ENCODE measurements around the gene TESK2. TPM values are rescaled to one million over a fixed set of nuclear protein-coding genes. Genes with fewer than 3 reads are reported as not detected.

TESK2 gene
- total and polyA plus RNA-seq, 2 of the 13 experiments (the other 11 are each of a cell fraction or from before 2014, with no cell fraction given), result 5.5 to 9.6 TPM

DNA sequence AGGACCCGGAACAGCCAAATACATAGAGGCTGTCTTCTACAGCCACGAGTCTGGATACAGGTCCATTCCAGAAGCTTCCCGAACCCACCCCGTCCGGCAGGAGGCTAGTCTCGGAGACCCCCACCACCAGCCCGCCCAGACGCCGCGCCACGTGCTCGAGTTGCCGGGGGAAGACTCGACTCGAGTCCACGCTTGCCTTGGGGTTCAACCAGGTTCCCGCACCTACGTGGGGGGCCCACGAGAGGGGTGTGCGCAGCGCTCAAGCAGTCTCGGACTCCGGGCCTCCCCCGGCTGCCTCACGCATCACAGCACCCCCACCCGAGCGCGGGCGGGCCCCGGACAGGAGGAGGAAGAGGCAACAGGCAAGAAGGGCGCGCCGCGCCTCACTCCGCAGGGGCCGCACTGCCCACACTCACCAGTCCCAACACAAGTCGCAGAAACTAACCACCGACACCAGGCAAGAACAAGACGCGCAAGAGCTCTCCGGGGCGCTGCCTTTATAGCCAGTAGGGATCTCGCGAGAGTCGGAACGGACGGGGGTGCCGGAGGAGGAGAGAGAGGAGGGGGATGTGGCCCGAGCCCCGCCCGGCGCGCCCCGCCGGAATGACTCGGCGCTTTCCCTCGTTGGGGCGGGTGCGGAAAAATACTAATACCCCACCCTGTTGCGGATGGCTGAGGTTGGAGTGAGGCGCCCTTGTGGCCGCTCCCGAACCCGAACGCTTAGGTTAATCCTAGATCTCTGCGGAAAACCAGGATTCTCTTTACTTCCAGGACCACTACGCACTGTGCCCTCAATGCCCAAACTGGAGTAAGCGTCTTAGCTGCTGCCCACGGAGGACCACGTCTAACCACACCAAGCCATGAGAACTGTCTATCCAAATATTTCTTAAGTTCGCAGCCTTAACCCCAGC, 30.7 kb upstream of the TESK2 start, which contains the start of gene PRDX1 (continued):
- TF ChIP-seq TRIM24 (CRISPR knock-in tag; IDR thresholded peaks at IDR 0.05) (no peak), NFKBIZ (CRISPR knock-in tag; IDR thresholded peaks at IDR 0.05) (peak; percentile 91), ESRRA (CRISPR knock-in tag; IDR thresholded peaks at IDR 0.05; ENCODE audit: low read depth) (0 out of 2 replicates have a peak, but pooled peaks have one; percentile 74), ZNF333 (CRISPR knock-in tag; IDR thresholded peaks at IDR 0.05; ENCODE audit: borderline replicate concordance) (peak; percentile 84; the same call in 1 of the 2 replicates), ZNF850 (CRISPR knock-in tag; conservative IDR thresholded peaks at IDR 0.05) (no peak), ZNF782 (CRISPR knock-in tag; IDR thresholded peaks at IDR 0.05; ENCODE audit: borderline replicate concordance) (peak; percentile 91; the same call in 1 of the 2 replicates), PCBP2 (optimal IDR thresholded peaks at IDR 0.05; ENCODE audit: low read depth, low read length, poor library complexity, severe bottlenecking) (no peak), PBX3 (CRISPR knock-in tag; IDR thresholded peaks at IDR 0.05; ENCODE audit: borderline replicate concordance) (peak; percentile 89; the same call in 1 of the 2 replicates), NFE2L2 (IDR thresholded peaks at IDR 0.05; ENCODE audit: low read length) (peak; percentile 99), ZNF20 (CRISPR knock-in tag; IDR thresholded peaks at IDR 0.05) (no peak), ZIK1 (CRISPR knock-in tag; IDR thresholded peaks at IDR 0.05; ENCODE audit: borderline replicate concordance, low read depth) (peak; percentile 86; the same call in 1 of the 2 replicates), TP53 (CRISPR knock-in tag; conservative IDR thresholded peaks at IDR 0.05) (peak; percentile 82), ZNF224 (CRISPR knock-in tag; IDR thresholded peaks at IDR 0.05) (peak; percentile 64; the same call in 1 of the 2 replicates), ATF7 (IDR thresholded peaks at IDR 0.05) (no peak), ATF7 (CRISPR knock-in tag; IDR thresholded peaks at IDR 0.05) (peak; percentile 74; the same call in 1 of the 2 replicates), PLRG1 (conservative IDR thresholded peaks at IDR 0.05) (no peak), PAX8 (CRISPR knock-in tag; IDR thresholded peaks at IDR 0.05; ENCODE audit: borderline replicate concordance) (no peak; the same call in 1 of the 2 replicates), TBX3 (IDR thresholded peaks at IDR 0.05; ENCODE audit: borderline replicate concordance) (peak; percentile 56; the same call in 1 of the 2 replicates), RFXANK (CRISPR knock-in tag; IDR thresholded peaks at IDR 0.05) (no peak), MED1 (CRISPR knock-in tag; IDR thresholded peaks at IDR 0.05) (peak; percentile 89), GFI1 (CRISPR knock-in tag; IDR thresholded peaks at IDR 0.05; ENCODE audit: borderline replicate concordance) (peak; percentile 77), JUN (CRISPR knock-in tag; IDR thresholded peaks at IDR 0.05) (peak; percentile 61), HNRNPH1 (optimal IDR thresholded peaks at IDR 0.05; ENCODE audit: low read depth, low read length) (peak; percentile 40), PHF20 (CRISPR knock-in tag; IDR thresholded peaks at IDR 0.05) (peak; percentile 70), THAP8 (CRISPR knock-in tag; IDR thresholded peaks at IDR 0.05; ENCODE audit: borderline replicate concordance) (peak; percentile 33; the same call in 1 of the 2 replicates), GATA4 (IDR thresholded peaks at IDR 0.05; ENCODE audit: borderline replicate concordance, low read depth) (peak; percentile 93), NKX3-1 (CRISPR knock-in tag; IDR thresholded peaks at IDR 0.05) (peak; percentile 86), THAP11 (CRISPR knock-in tag; IDR thresholded peaks at IDR 0.05) (peak; percentile 90)
- TF ChIP-seq, protein P1, sequence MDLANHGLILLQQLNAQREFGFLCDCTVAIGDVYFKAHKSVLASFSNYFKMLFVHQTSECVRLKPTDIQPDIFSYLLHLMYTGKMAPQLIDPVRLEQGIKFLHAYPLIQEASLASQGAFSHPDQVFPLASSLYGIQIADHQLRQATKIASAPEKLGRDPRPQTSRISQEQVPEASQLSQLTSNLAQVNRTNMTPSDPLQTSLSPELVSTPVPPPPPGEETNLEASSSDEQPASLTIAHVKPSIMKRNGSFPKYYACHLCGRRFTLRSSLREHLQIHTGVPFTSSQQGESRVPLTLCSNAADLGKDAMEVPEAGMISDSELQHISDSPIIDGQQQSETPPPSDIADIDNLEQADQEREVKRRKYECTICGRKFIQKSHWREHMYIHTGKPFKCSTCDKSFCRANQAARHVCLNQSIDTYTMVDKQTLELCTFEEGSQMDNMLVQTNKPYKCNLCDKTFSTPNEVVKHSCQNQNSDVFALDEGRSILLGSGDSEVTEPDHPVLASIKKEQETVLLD (CRISPR knock-in tag; IDR thresholded peaks at IDR 0.05; ENCODE audit: low read depth), result no peak
